Subcutaneous abdominal adipose tissue (tissue), 5 donors: ENCODE results near the gene JAKMIP3.

ENCODE experiments used
- H3K27ac ChIP-seq: one replicate; pipeline ENCODE4 v1.7.0; 2013; ENCODE audit warnings: low read depth, mild to moderate bottlenecking, inconsistent platforms, low read length, moderate library complexity
- H3K27me3 ChIP-seq, 5 donors: one replicate each; pipeline ENCODE4 v1.7.0; 2013; ENCODE audit warnings: low read length in 5 of 5, inconsistent platforms in 1 of 5; ENCODE audit not compliant: control insufficient read depth in 5 of 5, insufficient read depth in 4 of 5
- H3K36me3 ChIP-seq, 5 donors: one replicate each; pipeline ENCODE4 v1.7.0; 2013; ENCODE audit warnings: low read length in 5 of 5; ENCODE audit not compliant: control insufficient read depth in 5 of 5, insufficient read depth in 5 of 5
- H3K4me1 ChIP-seq, 5 donors: one replicate each; pipeline ENCODE4 v1.7.0; 2013; ENCODE audit warnings: low read length in 5 of 5, mild to moderate bottlenecking in 3 of 5, moderate library complexity in 1 of 5; ENCODE audit not compliant: control insufficient read depth in 5 of 5, insufficient read depth in 5 of 5
- H3K4me3 ChIP-seq, 5 donors: one replicate each; pipeline ENCODE4 v1.7.0; 2013; ENCODE audit warnings: low read length in 5 of 5, low read depth in 1 of 5
- H3K9ac ChIP-seq, 5 donors: one replicate each; pipeline ENCODE4 v1.7.0; 2013; ENCODE audit warnings: low read length in 5 of 5, mild to moderate bottlenecking in 4 of 5, moderate library complexity in 3 of 5
- H3K9me3 ChIP-seq, 5 donors: one replicate each; pipeline ENCODE4 v1.7.0; 2013; ENCODE audit warnings: low read length in 5 of 5; ENCODE audit not compliant: control insufficient read depth in 5 of 5
- donor health status: healthy.
- donor health status: healthy.
- donor health status: healthy.
- donor health status: healthy.
- donor health status: healthy.

Gene JAKMIP3

DNA sequence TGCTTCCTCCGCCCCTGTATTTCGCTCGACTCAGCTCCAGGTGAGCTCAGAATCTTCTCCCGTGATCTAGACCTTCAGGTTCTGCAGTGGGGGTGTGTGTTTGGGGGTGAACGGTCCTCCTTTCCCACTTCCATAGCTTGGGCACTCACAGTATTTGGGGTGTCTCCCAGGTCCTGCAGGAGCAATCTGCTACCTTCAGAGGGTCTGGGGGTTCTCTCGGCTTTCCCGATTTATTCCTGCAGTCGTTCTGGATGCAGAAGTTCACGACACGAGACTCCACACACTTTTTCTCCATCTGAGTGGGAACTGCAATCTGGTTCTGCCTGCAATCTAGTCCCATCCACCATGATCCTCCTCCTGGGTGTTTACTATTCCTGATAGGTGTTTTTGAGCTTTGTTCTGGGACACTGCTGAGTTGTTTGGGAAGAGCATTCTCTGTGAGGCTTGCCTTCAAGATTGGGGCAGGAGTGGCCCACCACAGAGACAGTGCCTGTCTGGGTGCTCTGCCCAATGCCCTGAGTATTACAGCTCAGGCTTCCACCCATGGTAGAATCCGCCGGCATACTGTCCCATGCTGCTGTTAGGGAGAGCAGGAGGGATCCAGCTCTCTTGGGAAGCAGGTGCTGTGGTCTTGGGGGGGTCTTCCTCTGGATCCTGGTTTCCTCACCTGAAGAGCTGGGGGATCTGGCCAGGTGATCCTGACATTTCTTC, 29.8 kb downstream of the JAKMIP3 start:
- Histone ChIP-seq H3K27me3 (peaks cover 0 to 13% (median 0%) of the 10 kb centered on the region in 5 donors), H3K4me1 (no peaks in the 10 kb centered on the region), H3K36me3 (no peaks in the 10 kb centered on the region), H3K9me3 (no peaks in the 10 kb centered on the region), H3K27ac (no peak overlapping the region), H3K4me3 (no peak overlapping the region), H3K9ac (no peak overlapping the region)

DNA sequence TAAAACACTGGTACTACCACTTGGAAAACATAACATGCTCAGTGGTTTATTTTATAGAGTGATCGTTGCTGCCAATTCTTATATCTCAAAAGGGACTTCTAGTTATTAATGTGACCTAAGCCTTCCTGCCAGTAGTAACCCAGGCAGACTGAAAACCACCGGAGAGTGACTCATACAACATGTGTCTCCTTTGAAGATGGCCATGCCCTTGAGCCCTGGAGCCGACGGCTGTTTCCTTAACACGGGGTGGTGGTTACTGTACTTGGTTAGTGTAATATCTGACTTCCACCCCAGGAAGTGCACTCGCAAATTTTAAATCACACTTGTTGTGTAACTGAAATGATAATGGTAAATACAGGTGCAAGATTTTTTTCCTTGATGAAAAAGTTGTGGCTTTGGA, 30.5 kb downstream of the JAKMIP3 start:
- no peak overlapping the region for H3K4me3 ChIP-seq
- no peak overlapping the region for H3K9ac ChIP-seq

DNA sequence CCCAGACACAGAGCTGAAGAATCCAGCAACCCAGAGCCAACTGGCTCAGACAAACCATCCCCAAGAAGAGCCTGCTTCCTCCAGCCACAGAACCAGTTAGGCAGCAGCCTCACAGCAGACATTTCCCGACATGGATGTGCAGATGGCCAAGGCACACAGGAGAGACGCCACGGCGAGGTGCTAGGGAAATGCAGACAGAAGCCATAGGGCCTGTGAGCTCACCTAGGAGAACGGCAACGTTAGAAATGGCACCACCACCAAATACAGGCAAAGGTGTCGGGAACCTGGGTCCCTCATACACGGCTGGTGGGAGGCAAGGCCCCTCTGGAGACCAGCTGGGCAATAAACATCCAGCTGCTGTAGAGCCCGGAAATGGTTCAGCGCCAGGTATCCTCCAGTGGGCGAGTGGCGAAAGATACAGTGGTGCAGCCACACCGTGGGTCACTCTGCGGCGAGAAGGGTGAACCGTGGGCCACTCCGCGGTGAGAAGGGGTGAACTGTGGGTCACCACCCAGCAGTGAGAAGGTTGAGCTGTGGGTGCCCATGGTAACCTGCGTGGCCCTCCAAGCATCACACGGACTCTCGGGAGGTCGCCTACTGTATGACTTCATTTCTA, 31.2 kb downstream of the JAKMIP3 start:
- Histone ChIP-seq H3K4me1 (no peaks in the 10 kb centered on the region), H3K9me3 (no peaks in the 10 kb centered on the region), H3K27me3 (peaks cover 0 to 15% (median 4%) of the 10 kb centered on the region in 5 donors), H3K4me3 (no peak overlapping the region), H3K9ac (no peak overlapping the region), H3K27ac (no peak overlapping the region), H3K36me3 (no peaks in the 10 kb centered on the region)

More for the DNA sequence above, 30.5 kb downstream of the JAKMIP3 start:
- Histone ChIP-seq H3K9me3 (no peaks in the 10 kb centered on the region), H3K4me1 (no peaks in the 10 kb centered on the region), H3K36me3 (no peaks in the 10 kb centered on the region), H3K27me3 (peaks cover 0 to 13% (median 4%) of the 10 kb centered on the region in 5 donors), H3K27ac (no peak overlapping the region)

DNA sequence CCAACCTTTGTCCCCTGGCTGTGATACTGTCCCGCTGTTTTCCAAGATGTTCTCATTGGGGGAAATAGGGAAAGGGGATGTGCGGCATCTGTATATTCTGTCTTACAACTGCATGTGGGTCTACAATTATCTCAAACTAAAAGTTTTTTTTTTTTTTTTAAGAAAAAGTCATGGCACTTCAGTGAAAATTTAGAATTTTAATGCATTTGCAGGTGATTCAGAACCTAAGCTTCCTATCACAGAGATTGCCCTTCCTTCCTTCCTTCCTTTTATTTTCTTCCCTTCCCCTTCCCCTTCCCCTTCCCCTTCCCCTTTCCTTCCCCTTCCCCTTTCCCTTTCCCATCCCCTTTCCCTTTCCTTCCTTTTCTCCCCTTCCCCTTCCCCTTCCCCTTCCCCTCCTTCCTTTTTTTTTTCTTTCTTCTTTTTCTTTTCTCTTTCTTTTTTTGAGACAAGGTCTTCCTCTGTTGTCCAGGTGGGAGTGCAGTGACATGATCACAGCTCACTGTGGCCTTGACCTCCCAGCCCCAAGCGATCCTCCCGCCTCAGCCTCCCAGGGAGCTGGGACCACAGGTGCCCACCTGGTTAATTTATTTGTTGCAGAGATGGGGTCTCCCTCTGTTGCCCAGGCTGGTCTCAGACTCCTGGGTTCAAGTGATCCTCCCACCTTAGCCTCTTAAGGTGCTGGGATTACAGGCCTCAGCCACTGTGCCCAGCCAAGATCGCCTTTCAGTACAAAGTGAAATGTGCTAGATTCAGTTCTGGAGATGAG, 32.0 kb downstream of the JAKMIP3 start:
- H3K4me1 ChIP-seq = no peaks in the 10 kb centered on the region
- H3K9me3 ChIP-seq = no peaks in the 10 kb centered on the region
- H3K36me3 ChIP-seq = no peaks in the 10 kb centered on the region
- H3K27ac ChIP-seq = no peak overlapping the region
- H3K9ac ChIP-seq = no peak overlapping the region
- peaks cover 0 to 15% (median 4%) of the 10 kb centered on the region in 5 donors for H3K27me3 ChIP-seq
- H3K4me3 ChIP-seq = no peak overlapping the region

DNA sequence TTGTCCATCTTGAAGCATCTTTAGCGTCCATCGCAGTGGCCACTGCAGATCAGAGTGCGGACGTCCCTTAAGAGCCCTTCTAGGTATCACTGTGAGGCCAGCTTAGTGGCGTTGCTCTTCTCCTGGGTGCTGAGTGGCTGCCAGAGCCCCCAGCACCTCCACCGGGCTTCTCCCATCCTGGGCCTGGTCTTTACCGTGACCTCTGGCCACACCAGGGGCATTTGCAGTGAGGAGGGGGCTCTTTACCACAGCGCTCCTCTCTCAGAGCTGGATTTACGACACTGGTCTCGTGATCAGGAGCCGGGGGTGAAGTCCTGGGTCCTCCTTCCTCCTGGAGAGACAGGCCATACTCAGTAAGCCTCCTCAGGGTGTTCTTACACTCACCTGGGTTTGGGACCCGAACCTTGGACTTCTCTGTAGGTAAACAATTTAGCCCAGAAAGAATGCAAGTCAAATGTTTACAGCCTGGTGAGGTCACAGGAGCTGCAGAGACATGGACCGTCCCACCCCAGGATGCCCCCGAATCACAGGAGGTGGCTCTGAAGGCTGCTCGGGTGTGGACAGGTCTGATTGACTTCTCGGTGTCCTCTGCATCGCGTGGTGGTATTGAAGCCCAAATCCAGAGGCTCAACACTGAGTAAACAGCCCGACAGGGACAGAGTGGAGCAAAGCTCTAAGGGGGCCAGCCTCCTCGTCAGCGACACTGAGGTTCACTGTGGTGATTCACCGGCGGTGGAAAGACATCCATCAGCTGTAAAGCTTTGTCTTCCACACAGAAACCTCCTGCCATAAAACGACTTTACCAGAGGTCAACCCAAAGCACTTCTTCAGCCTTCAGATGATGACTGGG, 33.0 kb downstream of the JAKMIP3 start:
- Histone ChIP-seq H3K36me3 (no peaks in the 10 kb centered on the region), H3K9ac (no peak overlapping the region), H3K4me1 (no peaks in the 10 kb centered on the region), H3K9me3 (no peaks in the 10 kb centered on the region), H3K4me3 (no peak overlapping the region), H3K27me3 (peaks cover 0 to 15% (median 4%) of the 10 kb centered on the region in 5 donors), H3K27ac (no peak overlapping the region)

DNA sequence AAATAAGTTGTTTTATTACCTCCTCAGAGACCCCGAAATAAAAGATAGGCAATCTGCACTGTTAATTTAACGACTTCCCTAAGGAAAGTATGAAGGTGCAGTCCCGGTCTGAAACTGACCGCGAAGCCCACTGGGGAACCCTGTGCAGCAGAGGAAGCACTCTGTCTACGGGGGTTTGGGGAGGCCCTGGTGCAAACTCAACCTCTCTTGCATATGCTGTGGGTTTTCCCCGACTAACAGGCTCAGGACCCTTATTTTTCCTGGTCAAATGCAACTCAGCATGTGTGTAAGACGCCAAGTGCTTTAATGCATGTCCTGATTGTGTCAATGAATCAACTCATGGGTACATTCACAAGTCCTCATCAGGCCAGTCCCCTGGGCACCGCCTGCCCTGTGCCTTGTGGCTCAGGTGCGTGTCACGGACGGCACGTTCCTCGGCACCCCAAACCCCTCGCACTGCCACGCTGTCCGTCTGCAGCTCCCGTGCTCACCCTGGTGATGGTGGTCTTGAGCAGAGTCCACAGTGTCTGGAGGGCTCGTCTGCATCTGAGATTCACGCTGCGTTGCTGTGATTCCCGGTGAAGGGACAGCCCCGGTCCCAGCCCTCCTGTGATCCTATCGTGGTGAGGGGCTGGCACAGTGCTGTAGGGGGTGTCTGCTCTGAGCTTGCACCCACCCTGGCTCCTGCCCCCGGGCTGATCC, 33.8 kb downstream of the JAKMIP3 start:
- Histone ChIP-seq H3K27me3 (peaks cover 0 to 15% (median 4%) of the 10 kb centered on the region in 5 donors), H3K4me3 (no peak overlapping the region), H3K36me3 (no peaks in the 10 kb centered on the region), H3K9me3 (no peaks in the 10 kb centered on the region), H3K4me1 (no peaks in the 10 kb centered on the region), H3K27ac (no peak overlapping the region), H3K9ac (no peak overlapping the region)

DNA sequence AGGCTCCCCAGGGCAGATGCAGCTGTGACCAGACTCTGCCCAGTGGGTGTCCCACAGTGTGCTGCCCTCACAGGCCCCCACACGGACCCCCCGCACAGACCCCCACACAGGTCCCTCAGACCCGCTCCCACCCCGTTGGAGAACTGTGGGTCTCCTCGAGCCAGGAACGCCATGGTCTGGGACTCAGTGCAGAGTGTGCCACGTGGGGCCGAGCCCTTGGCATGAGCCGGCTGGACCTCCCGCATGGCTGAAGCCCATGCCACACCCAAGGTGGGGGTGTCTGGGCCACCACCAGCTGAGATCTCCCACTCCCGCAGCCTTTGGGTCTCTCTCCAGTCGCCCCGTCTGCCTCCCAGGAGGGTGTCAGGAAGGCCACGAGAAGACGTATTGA, 34.3 kb downstream of the JAKMIP3 start:
- H3K36me3 ChIP-seq = no peaks in the 10 kb centered on the region
- no peaks in the 10 kb centered on the region for H3K4me1 ChIP-seq
- H3K9me3 ChIP-seq = no peaks in the 10 kb centered on the region
- no peak overlapping the region for H3K4me3 ChIP-seq
- no peak overlapping the region for H3K27ac ChIP-seq
- H3K9ac ChIP-seq = no peak overlapping the region
- H3K27me3 ChIP-seq = peaks cover 0 to 15% (median 4%) of the 10 kb centered on the region in 5 donors

DNA sequence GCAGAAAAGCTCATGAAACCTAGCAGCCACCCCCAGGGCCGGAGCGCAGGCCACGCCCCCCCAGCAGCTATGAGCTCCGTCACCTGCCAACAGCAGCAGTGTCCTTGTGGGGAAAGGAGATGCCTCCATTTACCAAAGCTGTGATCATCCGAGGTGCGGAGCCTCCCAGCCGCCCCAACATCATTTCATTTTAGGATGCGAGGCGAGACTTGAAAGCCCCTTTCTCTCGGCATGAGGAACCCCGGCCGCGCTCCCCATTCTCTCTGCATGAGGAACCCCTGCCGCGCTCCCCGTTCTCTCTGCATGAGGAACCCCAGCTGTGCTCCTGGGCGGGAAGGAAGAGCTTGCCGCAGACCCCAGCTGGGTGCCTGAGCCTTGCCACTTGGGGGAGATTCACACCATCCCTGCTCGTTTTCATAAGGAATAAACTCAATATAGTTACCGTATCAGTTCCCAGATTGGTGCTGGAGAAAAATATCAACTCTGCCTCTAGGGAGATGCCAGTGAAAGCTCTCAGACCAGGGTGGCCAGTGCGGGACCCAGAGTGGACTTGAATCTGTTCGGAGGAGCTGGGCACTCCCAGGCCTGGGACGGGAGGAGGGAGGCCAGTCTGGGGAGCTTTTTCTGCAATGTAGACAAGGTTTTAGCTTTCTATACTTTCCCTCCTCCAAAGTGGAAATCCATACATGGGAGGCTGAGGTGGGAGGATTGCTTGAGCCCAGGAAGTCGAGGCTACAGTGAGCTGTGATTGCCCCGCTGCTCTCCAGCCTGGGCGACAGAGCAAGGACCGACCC, 35.0 kb downstream of the JAKMIP3 start:
- Histone ChIP-seq H3K27ac (no peak overlapping the region), H3K9me3 (no peaks in the 10 kb centered on the region), H3K27me3 (peaks cover 0 to 15% (median 4%) of the 10 kb centered on the region in 5 donors), H3K9ac (no peak overlapping the region), H3K36me3 (no peaks in the 10 kb centered on the region), H3K4me1 (no peaks in the 10 kb centered on the region), H3K4me3 (no peak overlapping the region)

DNA sequence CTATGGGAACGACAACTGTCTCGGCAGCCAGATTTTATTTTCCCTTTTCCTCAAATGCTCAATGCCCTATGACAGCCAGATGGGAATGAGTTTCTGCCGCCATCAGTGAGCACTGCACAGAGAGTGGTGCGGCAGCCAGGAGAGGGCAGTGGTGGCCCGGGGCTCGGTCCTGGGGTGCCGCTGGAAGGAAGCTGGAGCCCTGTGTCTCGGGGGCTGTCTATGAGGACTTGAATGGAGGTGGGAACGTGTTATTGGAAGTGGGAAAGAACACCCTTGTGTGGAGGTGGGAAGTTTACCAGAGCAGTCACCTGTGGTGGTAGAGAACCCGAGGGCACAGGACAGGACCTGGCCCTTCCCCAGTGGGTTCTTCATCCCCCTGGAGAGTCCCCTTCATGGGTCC, 35.8 kb downstream of the JAKMIP3 start:
- no peak overlapping the region for H3K27ac ChIP-seq

More for the DNA sequence above, 35.8 kb downstream of the JAKMIP3 start:
- Histone ChIP-seq H3K9ac (no peak overlapping the region), H3K36me3 (no peaks in the 10 kb centered on the region), H3K27me3 (peaks cover 0 to 15% (median 4%) of the 10 kb centered on the region in 5 donors), H3K9me3 (no peaks in the 10 kb centered on the region), H3K4me3 (no peak overlapping the region), H3K4me1 (no peaks in the 10 kb centered on the region)
